SJCRH30 (cell line): Measurements from ENCODE around the gene SKAP2. TPM values are rescaled to one million over a fixed set of nuclear protein-coding genes. Genes with fewer than 3 reads are reported as not detected.

Experiments used
- DNase-seq, 2 experiments: peaks; one replicate each; pipeline ENCODE4 v3.0.0-alpha.2; 2015 to 2020
- H3K27ac ChIP-seq: fragments of 250-450 bp; sonication (Bioruptor Pico); 2 replicates; pipeline ENCODE4 v1.5.1; 2020; ENCODE audit warnings: mild to moderate bottlenecking, moderate library complexity
- H3K27me3 ChIP-seq: fragments of 250-450 bp; sonication (Bioruptor Pico); 2 replicates; pipeline ENCODE4 v1.5.1; 2020; ENCODE audit warnings: mild to moderate bottlenecking, moderate library complexity
- H3K36me3 ChIP-seq: fragments of 250-450 bp; sonication (Bioruptor Pico); 2 replicates; pipeline ENCODE4 v1.5.1; 2020; ENCODE audit warnings: mild to moderate bottlenecking, moderate library complexity
- H3K4me1 ChIP-seq: fragments of 250-450 bp; sonication (Bioruptor Pico); 2 replicates; pipeline ENCODE4 v1.5.1; 2020; ENCODE audit warnings: mild to moderate bottlenecking, moderate library complexity
- H3K4me3 ChIP-seq: fragments of 250-450 bp; sonication (Bioruptor Pico); 2 replicates; pipeline ENCODE4 v1.5.1; 2020; ENCODE audit warnings: mild to moderate bottlenecking, moderate library complexity
- H3K9me3 ChIP-seq: fragments of 250-450 bp; sonication (Bioruptor Pico); replicated peaks from 2 replicates; pipeline ENCODE4 v1.5.1; 2020; ENCODE audit warnings: mild to moderate bottlenecking, moderate library complexity
- total RNA-seq: library from RNA; depleted of rRNA; stranded (reverse); fragments of >200 nt; shearing (Covaris generic); gene quantifications from 2 replicates; pipeline ENCODE4 v1.2.3, GENCODE V29; 2014

SKAP2 gene
- total RNA-seq, 1 experiment from 2014 or later: 16.9 TPM

DNA sequence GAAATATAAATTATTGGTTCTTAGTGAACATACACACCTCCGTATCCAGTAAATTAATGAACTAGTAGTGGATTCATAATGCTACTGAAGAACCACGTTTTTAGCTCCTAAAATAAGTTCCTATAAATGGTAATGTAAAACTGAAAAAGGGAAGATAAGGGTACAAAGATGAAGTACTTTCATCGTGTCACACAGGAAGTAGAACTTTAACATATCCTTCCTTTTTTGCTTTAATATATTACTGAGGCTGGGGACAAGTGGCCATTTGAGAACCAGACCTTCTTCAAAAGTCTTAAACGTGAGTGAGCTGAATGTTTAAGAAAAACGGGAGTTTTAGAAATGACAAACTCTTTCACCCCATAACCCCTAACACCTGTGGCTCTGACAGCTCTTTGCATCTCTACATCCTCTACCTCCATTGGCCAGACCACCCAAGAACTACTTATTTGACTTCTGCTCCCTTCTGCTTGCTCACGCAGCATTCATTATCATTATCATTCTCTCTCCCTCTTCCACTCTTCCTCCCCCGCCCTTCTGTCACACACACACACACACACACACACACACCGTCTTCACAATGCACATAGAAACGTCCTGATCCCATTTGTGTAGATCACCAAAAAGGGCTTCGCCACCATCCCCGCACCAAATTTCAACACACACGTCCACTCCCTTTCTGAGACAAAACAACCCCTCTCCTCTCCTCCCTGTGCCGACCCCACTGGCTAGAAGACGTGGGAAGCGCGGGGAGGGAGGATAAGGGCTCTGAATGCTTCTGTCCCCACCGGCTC, 677 bp downstream of the SKAP2 start:
- Histone ChIP-seq H3K4me3 (peak overlapping the region; percentile 81), H3K9me3 (no peaks in the 10 kb centered on the region), H3K36me3 (no peaks in the 10 kb centered on the region), H3K4me1 (peaks cover 15% of the 10 kb centered on the region), H3K27ac (peak overlapping the region; percentile 43), H3K27me3 (no peaks in the 10 kb centered on the region)
- DNase-seq: peak in 1 of 2 experiments; percentile 52

DNA sequence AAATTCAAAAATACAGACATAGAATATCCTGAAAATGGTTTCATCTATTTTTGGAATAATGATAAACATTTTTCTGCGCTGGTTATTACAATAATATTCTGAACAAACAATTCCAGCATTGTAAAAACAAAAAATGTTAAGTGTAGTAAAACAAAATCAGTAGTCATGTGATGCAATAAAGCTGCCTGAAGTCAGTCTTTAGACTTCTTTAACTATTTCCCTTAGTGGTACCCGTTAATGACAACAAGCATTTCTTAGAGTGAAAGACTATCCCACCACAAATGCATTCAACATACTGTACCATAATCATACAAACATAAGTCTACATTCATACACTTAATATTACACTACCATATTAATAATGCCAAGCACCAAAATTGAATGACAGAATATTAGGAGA, 1.6 kb downstream of the SKAP2 start:
- Histone ChIP-seq H3K36me3 (no peaks in the 10 kb centered on the region), H3K27ac (no peak overlapping the region), H3K4me1 (peaks cover 15% of the 10 kb centered on the region), H3K9me3 (no peaks in the 10 kb centered on the region), H3K27me3 (no peaks in the 10 kb centered on the region), H3K4me3 (no peak overlapping the region)
- DNase-seq: no peak

DNA sequence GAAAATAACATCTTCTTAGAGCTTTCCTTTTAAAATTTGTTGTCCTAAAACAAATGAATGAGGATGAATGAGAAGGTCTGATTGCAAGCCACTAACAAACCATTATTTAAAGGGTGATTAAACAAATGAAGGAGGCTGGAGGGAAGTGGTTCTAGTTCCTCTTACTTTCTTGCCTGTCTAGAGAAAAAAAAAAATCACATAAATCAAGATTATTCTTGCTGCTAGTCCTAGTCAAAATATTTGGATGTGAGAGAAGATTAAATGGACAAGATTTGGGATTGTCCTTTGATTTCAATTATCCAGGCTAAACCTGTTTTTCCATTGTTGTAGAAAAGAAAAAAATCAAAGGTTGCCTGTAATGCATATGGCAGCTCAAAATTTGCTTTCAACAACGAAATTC, 3.3 kb downstream of the SKAP2 start:
- H3K27me3 ChIP-seq: no peaks in the 10 kb centered on the region
- no peaks in the 10 kb centered on the region for H3K9me3 ChIP-seq
- DNase-seq: no peak
- H3K36me3 ChIP-seq: no peaks in the 10 kb centered on the region
- H3K27ac ChIP-seq: no peak overlapping the region
- H3K4me1 ChIP-seq: peaks cover 13% of the 10 kb centered on the region
- no peak overlapping the region for H3K4me3 ChIP-seq

GRCh38 chr7:26860361-26860760, 4.0 kb downstream of the SKAP2 start:
- Histone ChIP-seq H3K4me3 (no peak overlapping the region), H3K36me3 (no peaks in the 10 kb centered on the region), H3K9me3 (no peaks in the 10 kb centered on the region), H3K27me3 (no peaks in the 10 kb centered on the region), H3K4me1 (peaks cover 6% of the 10 kb centered on the region), H3K27ac (no peak overlapping the region)
- peak in 1 of 2 experiments; percentile 34 for DNase-seq

- Histone ChIP-seq H3K27ac (no peak overlapping the region), H3K4me3 (no peak overlapping the region), H3K27me3 (no peaks in the 10 kb centered on the region), H3K4me1 (peaks cover 5% of the 10 kb centered on the region; the same call in 1 of the 2 replicates), H3K36me3 (no peaks in the 10 kb centered on the region), H3K9me3 (no peaks in the 10 kb centered on the region)
- no peak for DNase-seq
These were observed 4.7 kb downstream of the SKAP2 start for GRCh38 chr7:26859720-26860119.

DNA sequence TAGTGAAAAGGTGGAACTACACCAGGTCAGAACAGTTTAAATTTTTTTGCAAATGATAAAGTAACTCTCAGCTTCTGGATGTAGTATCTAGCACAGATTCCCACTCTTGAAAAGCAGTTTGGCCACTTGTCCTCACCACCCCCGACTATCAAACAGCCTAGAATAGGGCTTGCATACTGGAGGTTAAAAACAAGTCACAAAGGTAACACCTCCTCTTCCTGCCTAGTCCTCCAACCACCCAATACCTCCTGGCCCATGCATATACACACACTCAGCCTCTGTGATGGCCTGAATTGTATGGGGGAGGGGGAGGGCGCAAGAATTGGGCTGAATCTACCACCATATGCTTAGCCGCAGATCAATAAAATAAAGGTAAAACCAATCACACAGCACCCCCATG, 5.7 kb downstream of the SKAP2 start:
- H3K27ac ChIP-seq: no peak overlapping the region
- H3K4me3 ChIP-seq: no peak overlapping the region
- no peaks in the 10 kb centered on the region for H3K27me3 ChIP-seq
- H3K4me1 ChIP-seq: peaks cover 5% of the 10 kb centered on the region; the same call in 1 of the 2 replicates
- no peaks in the 10 kb centered on the region for H3K9me3 ChIP-seq
- H3K36me3 ChIP-seq: no peaks in the 10 kb centered on the region
- DNase-seq: no peak

GRCh38 chr7:26858241-26858715, 6.1 kb downstream of the SKAP2 start:
- Histone ChIP-seq H3K4me1 (peaks cover 1% of the 10 kb centered on the region; the same call in 1 of the 2 replicates), H3K27me3 (no peaks in the 10 kb centered on the region)
- no peak for DNase-seq

GRCh38 chr7:26857506-26858240, 6.7 kb downstream of the SKAP2 start:
- H3K27me3 ChIP-seq: no peaks in the 10 kb centered on the region
- no peaks in the 10 kb centered on the region for H3K9me3 ChIP-seq
- peak; percentile 30 to 58 for DNase-seq
- H3K27ac ChIP-seq: no peak overlapping the region
- H3K4me1 ChIP-seq: no peaks in the 10 kb centered on the region
- peak overlapping the region; percentile 41 for H3K4me3 ChIP-seq
- no peaks in the 10 kb centered on the region for H3K36me3 ChIP-seq

More at GRCh38 chr7:26858241-26858715, 6.1 kb downstream of the SKAP2 start:
- Histone ChIP-seq H3K9me3 (no peaks in the 10 kb centered on the region), H3K27ac (no peak overlapping the region), H3K36me3 (no peaks in the 10 kb centered on the region), H3K4me3 (no peak overlapping the region; the same call in 1 of the 2 replicates)

- no peaks in the 10 kb centered on the region for H3K4me1 ChIP-seq
- H3K27ac ChIP-seq: no peak overlapping the region
- H3K27me3 ChIP-seq: no peaks in the 10 kb centered on the region
- H3K4me3 ChIP-seq: peak overlapping the region; percentile 41
- no peaks in the 10 kb centered on the region for H3K36me3 ChIP-seq
- no peak for DNase-seq
- no peaks in the 10 kb centered on the region for H3K9me3 ChIP-seq
These were observed 7.3 kb downstream of the SKAP2 start for GRCh38 chr7:26857170-26857505.

DNA sequence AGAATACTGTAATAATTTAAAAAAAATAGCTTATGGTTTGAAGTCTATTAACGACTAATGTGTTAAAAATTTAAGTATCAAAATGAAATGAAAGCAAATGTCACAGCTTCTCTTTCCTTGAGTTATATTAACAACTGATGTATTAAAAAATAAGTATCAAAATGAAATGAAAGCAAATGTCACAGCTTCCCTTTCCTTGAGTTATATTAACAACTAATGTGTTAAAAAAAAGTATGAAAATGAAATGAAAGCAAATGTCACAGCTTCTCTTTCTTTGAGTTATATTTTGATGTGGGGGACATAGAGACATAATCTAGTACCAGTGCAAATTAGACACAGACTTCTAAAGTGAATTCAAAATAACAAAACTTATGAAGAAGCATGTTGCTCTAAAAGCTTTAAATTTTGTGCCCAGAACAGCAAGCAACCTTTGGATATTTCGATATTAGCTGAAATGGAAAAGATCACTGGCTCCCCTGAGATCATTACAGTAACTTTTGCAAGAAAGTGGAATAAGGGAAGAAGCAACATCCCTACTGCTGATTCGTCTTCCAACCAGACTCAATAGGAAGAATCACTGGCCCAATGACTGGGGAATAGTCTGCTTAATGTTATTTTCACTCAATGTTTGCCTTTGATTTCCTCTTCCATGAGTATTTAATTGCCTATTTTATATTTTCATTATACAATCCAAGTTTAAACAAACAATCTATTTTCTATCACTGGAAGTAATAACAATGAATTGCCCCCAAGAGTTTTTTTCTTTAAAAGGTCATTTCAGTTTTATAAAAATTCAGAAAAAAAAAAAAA, 8.0 kb downstream of the SKAP2 start:
- DNase-seq: no peak
- H3K9me3 ChIP-seq: no peaks in the 10 kb centered on the region
- peak overlapping the region; percentile 41; the same call in 1 of the 2 replicates for H3K4me3 ChIP-seq
- no peaks in the 10 kb centered on the region for H3K27me3 ChIP-seq
- H3K36me3 ChIP-seq: no peaks in the 10 kb centered on the region
- no peaks in the 10 kb centered on the region for H3K4me1 ChIP-seq
- H3K27ac ChIP-seq: no peak overlapping the region

GRCh38 chr7:26854876-26855855, 9.2 kb downstream of the SKAP2 start:
- H3K27me3 ChIP-seq: no peaks in the 10 kb centered on the region
- no peak overlapping the region for H3K27ac ChIP-seq
- H3K36me3 ChIP-seq: no peaks in the 10 kb centered on the region
- H3K9me3 ChIP-seq: no peaks in the 10 kb centered on the region
- no peak overlapping the region for H3K4me3 ChIP-seq
- DNase-seq: no peak
- H3K4me1 ChIP-seq: no peaks in the 10 kb centered on the region

GRCh38 chr7:26853788-26854393, 10.5 kb downstream of the SKAP2 start:
- no peaks in the 10 kb centered on the region for H3K27me3 ChIP-seq
- peak in 1 of 2 experiments; percentile 71 for DNase-seq

GRCh38 chr7:26850193-26850651, 14.2 kb downstream of the SKAP2 start:
- H3K36me3 ChIP-seq: peaks cover 4% of the 10 kb centered on the region
- no peaks in the 10 kb centered on the region for H3K9me3 ChIP-seq
- no peak for DNase-seq
- H3K27ac ChIP-seq: no peak overlapping the region
- no peaks in the 10 kb centered on the region for H3K27me3 ChIP-seq
- no peaks in the 10 kb centered on the region for H3K4me1 ChIP-seq
- H3K4me3 ChIP-seq: no peak overlapping the region

More at GRCh38 chr7:26853788-26854393, 10.5 kb downstream of the SKAP2 start:
- H3K27ac ChIP-seq: no peak overlapping the region
- H3K36me3 ChIP-seq: no peaks in the 10 kb centered on the region
- no peak overlapping the region for H3K4me3 ChIP-seq
- H3K9me3 ChIP-seq: no peaks in the 10 kb centered on the region
- no peaks in the 10 kb centered on the region for H3K4me1 ChIP-seq
